ENCODE measurements around the gene COPB1.
A peak's percentile ranks its signal among the peaks of the same experiment; 100 is the strongest.

- TF ChIP-seq, protein P1, sequence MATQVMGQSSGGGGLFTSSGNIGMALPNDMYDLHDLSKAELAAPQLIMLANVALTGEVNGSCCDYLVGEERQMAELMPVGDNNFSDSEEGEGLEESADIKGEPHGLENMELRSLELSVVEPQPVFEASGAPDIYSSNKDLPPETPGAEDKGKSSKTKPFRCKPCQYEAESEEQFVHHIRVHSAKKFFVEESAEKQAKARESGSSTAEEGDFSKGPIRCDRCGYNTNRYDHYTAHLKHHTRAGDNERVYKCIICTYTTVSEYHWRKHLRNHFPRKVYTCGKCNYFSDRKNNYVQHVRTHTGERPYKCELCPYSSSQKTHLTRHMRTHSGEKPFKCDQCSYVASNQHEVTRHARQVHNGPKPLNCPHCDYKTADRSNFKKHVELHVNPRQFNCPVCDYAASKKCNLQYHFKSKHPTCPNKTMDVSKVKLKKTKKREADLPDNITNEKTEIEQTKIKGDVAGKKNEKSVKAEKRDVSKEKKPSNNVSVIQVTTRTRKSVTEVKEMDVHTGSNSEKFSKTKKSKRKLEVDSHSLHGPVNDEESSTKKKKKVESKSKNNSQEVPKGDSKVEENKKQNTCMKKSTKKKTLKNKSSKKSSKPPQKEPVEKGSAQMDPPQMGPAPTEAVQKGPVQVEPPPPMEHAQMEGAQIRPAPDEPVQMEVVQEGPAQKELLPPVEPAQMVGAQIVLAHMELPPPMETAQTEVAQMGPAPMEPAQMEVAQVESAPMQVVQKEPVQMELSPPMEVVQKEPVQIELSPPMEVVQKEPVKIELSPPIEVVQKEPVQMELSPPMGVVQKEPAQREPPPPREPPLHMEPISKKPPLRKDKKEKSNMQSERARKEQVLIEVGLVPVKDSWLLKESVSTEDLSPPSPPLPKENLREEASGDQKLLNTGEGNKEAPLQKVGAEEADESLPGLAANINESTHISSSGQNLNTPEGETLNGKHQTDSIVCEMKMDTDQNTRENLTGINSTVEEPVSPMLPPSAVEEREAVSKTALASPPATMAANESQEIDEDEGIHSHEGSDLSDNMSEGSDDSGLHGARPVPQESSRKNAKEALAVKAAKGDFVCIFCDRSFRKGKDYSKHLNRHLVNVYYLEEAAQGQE (IDR thresholded peaks at IDR 0.05; ENCODE audit: low read depth, low read length) = no peak
- TF ChIP-seq, protein P2, sequence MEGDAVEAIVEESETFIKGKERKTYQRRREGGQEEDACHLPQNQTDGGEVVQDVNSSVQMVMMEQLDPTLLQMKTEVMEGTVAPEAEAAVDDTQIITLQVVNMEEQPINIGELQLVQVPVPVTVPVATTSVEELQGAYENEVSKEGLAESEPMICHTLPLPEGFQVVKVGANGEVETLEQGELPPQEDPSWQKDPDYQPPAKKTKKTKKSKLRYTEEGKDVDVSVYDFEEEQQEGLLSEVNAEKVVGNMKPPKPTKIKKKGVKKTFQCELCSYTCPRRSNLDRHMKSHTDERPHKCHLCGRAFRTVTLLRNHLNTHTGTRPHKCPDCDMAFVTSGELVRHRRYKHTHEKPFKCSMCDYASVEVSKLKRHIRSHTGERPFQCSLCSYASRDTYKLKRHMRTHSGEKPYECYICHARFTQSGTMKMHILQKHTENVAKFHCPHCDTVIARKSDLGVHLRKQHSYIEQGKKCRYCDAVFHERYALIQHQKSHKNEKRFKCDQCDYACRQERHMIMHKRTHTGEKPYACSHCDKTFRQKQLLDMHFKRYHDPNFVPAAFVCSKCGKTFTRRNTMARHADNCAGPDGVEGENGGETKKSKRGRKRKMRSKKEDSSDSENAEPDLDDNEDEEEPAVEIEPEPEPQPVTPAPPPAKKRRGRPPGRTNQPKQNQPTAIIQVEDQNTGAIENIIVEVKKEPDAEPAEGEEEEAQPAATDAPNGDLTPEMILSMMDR (IDR thresholded peaks at IDR 0.05) = peak; percentile 50
- TF ChIP-seq POLR2AphosphoS5 (IDR thresholded peaks at IDR 0.05; ENCODE audit: low read depth, low read length) (no peak), JUND (IDR thresholded peaks at IDR 0.05) (no peak), ZBTB33 (IDR thresholded peaks at IDR 0.05; ENCODE audit: borderline replicate concordance, low read depth) (no peak), RCOR1 (IDR thresholded peaks at IDR 0.05; ENCODE audit: low read length) (no peak), IRF3 (IDR thresholded peaks at IDR 0.05; ENCODE audit: low read depth, low read length) (no peak), CHD2 (IDR thresholded peaks at IDR 0.05; ENCODE audit: low read length, partially characterized antibody) (no peak), YY1 (IDR thresholded peaks at IDR 0.05; ENCODE audit: low read depth) (no peak), NRF1 (IDR thresholded peaks at IDR 0.05; ENCODE audit: low read depth, low read length) (no peak), EP300 (IDR thresholded peaks at IDR 0.05; ENCODE audit: borderline replicate concordance in 1 of 2, low read depth in 1 of 2, low read length in 1 of 2) (no peak), TCF12 (IDR thresholded peaks at IDR 0.05) (no peak), RFX5 (IDR thresholded peaks at IDR 0.05; ENCODE audit: low read length) (no peak)
Observed at GRCh38 chr11:14418801-14419417, 80.7 kb downstream of the COPB1 start.
